DND-41 (cell line): Measurements from ENCODE around the gene SMPD3.

Experiments used
- ATAC-seq: fragments of 200-7000 bp; cut with Tn5 transposase; 3 replicates; pipeline ENCODE4 v1.9.1; 2021; ENCODE audit warnings: low read depth; ENCODE audit not compliant: insufficient read depth
- DNase-seq: peaks from one replicate; pipeline ENCODE4 v3.0.0-alpha.2; 2020
- H2AFZ ChIP-seq: 2 replicates; pipeline ENCODE4 v1.6.0; 2012; ENCODE audit warnings: low read depth, low read length
- H3K27ac ChIP-seq: 2 replicates; pipeline ENCODE4 v1.5.1; 2012; ENCODE audit warnings: low read length, inconsistent platforms
- H3K27me3 ChIP-seq: fragments of 200-600 bp; sonication (generic); 2 replicates; pipeline ENCODE4 v1.6.0; 2012; ENCODE audit warnings: low read length, mild to moderate bottlenecking, inconsistent platforms; ENCODE audit not compliant: insufficient read depth, poor library complexity
- H3K36me3 ChIP-seq: 2 replicates; pipeline ENCODE4 v1.5.1; 2012; ENCODE audit warnings: low read length, inconsistent platforms; ENCODE audit not compliant: insufficient read depth
- H3K4me1 ChIP-seq: 2 replicates; pipeline ENCODE4 v1.5.1; 2012; ENCODE audit warnings: mild to moderate bottlenecking, low read length; ENCODE audit not compliant: insufficient read depth
- H3K4me2 ChIP-seq: 2 replicates; pipeline ENCODE4 v1.6.0; 2012; ENCODE audit warnings: mild to moderate bottlenecking, moderate library complexity, low read length, inconsistent platforms; ENCODE audit not compliant: insufficient read depth
- H3K4me3 ChIP-seq, 2 experiments: fragments of 200-600 bp in 1 of 2; shearing (Covaris generic) in 1 of 2; 2 replicates each; pipeline ENCODE4 v1.5.1; 2012 to 2016; ENCODE audit warnings: inconsistent platforms in 2 of 2, low read length in 2 of 2, mild to moderate bottlenecking in 2 of 2, low read depth in 1 of 2, moderate library complexity in 1 of 2
- H3K79me2 ChIP-seq: 2 replicates; pipeline ENCODE4 v1.6.0; 2012; ENCODE audit warnings: low read length, inconsistent platforms; ENCODE audit not compliant: insufficient read depth
- H3K9ac ChIP-seq: 2 replicates; pipeline ENCODE4 v1.6.0; 2012; ENCODE audit warnings: low read depth, mild to moderate bottlenecking, inconsistent platforms, low read length, moderate library complexity
- H3K9me3 ChIP-seq: 2 replicates; pipeline ENCODE4 v1.5.1; 2012; ENCODE audit warnings: low read length, moderate library complexity, mild to moderate bottlenecking, inconsistent platforms; ENCODE audit not compliant: insufficient read depth, severe bottlenecking
- H4K20me1 ChIP-seq: 2 replicates; pipeline ENCODE4 v1.6.0; 2012; ENCODE audit warnings: low read length; ENCODE audit not compliant: insufficient read depth
- CTCF ChIP-seq: IDR thresholded peaks from 2 replicates; pipeline ENCODE4 v1.5.1; 2012; ENCODE audit warnings: borderline replicate concordance, low read length, moderate library complexity, mild to moderate bottlenecking; ENCODE audit not compliant: poor library complexity, severe bottlenecking; ENCODE audit errors: extremely low read depth
- EZH2 ChIP-seq: IDR thresholded peaks from 3 replicates; pipeline ENCODE4 v1.6.1; 2012; ENCODE audit warnings: borderline replicate concordance, low read depth, mild to moderate bottlenecking, moderate library complexity, low read length, inconsistent platforms; ENCODE audit not compliant: severe bottlenecking

Gene SMPD3

GRCh38 chr16:68362947-68363657 lies 85.2 kb downstream of the SMPD3 start:
- H3K9ac ChIP-seq: no peak overlapping the region; the same call in 1 of the 2 replicates
- TF ChIP-seq EZH2: no peak
- no peak for TF ChIP-seq CTCF

GRCh38 chr16:68362262-68362913 lies 85.9 kb downstream of the SMPD3 start:
- DNase-seq (no peak), ATAC-seq (no peak)
- H3K9ac ChIP-seq: no peak overlapping the region; the same call in 1 of the 2 replicates
- H3K27ac ChIP-seq: peak overlapping the region; percentile 67
- TF ChIP-seq CTCF (no peak), EZH2 (no peak)
- H3K4me3 ChIP-seq: no peak overlapping the region
- no peaks in the 10 kb centered on the region for H3K27me3 ChIP-seq
- no peak overlapping the region for H2AFZ ChIP-seq
- peaks cover 71% of the 10 kb centered on the region for H3K79me2 ChIP-seq
- peaks cover 94% of the 10 kb centered on the region for H3K4me1 ChIP-seq
- H3K4me2 ChIP-seq: no peak overlapping the region
- H3K36me3 ChIP-seq: peaks cover 99% of the 10 kb centered on the region
- H3K9me3 ChIP-seq: no peaks in the 10 kb centered on the region
- H4K20me1 ChIP-seq: peaks cover 85% of the 10 kb centered on the region

More at GRCh38 chr16:68362947-68363657, 85.2 kb downstream of the SMPD3 start:
- H3K36me3 ChIP-seq: peaks cover 99% of the 10 kb centered on the region
- peaks cover 87% of the 10 kb centered on the region for H4K20me1 ChIP-seq
- no peaks in the 10 kb centered on the region for H3K9me3 ChIP-seq
- peaks cover 71% of the 10 kb centered on the region for H3K79me2 ChIP-seq
- H3K27me3 ChIP-seq: no peaks in the 10 kb centered on the region
- H3K27ac ChIP-seq: peak overlapping the region; percentile 98; the same call in 1 of the 2 replicates
- no peak overlapping the region for H3K4me3 ChIP-seq
- DNase-seq (peak; percentile 15), ATAC-seq (no peak)
- H3K4me1 ChIP-seq: peaks cover 94% of the 10 kb centered on the region
- no peak overlapping the region for H3K4me2 ChIP-seq
- no peak overlapping the region for H2AFZ ChIP-seq

- peaks cover 98% of the 10 kb centered on the region for H3K36me3 ChIP-seq
- H3K4me3 ChIP-seq: no peak overlapping the region
- no peak for TF ChIP-seq EZH2
- TF ChIP-seq CTCF: no peak
- H2AFZ ChIP-seq: no peak overlapping the region
- H3K4me1 ChIP-seq: peaks cover 94% of the 10 kb centered on the region
- no peaks in the 10 kb centered on the region for H3K9me3 ChIP-seq
- no peak overlapping the region for H3K4me2 ChIP-seq
- ATAC-seq: no peak
- no peaks in the 10 kb centered on the region for H3K27me3 ChIP-seq
- peak overlapping the region; percentile 99; the same call in 1 of the 2 replicates for H3K27ac ChIP-seq
- DNase-seq: peak; percentile 29
- H3K79me2 ChIP-seq: peaks cover 71% of the 10 kb centered on the region
- no peak overlapping the region for H3K9ac ChIP-seq
- peaks cover 84% of the 10 kb centered on the region for H4K20me1 ChIP-seq
These were observed 86.8 kb downstream of the SMPD3 start for GRCh38 chr16:68361485-68361884.
